ES-I3 (cell line): ENCODE data around the gene L3MBTL1.
"Not testable (repeated sequence)": the region's sequence is repeated elsewhere in the genome, so short reads cannot be mapped to it uniquely, and the experiment has no call there.

Experiments used
- H3K36me3 ChIP-seq: 2 replicates; pipeline ENCODE4 v1.6.1; 2013; ENCODE audit warnings: mild to moderate bottlenecking, low read length, control low read depth, moderate library complexity; ENCODE audit not compliant: insufficient read depth
- H3K4me1 ChIP-seq: 2 replicates; pipeline ENCODE4 v1.6.1; 2013; ENCODE audit warnings: mild to moderate bottlenecking, control low read depth, low read length; ENCODE audit not compliant: insufficient read depth
- H3K9ac ChIP-seq: 2 replicates; pipeline ENCODE4 v1.6.1; 2013; ENCODE audit warnings: low read depth, mild to moderate bottlenecking, low read length, moderate library complexity
- H3K9me3 ChIP-seq: 2 replicates; pipeline ENCODE4 v1.6.1; 2013; ENCODE audit warnings: mild to moderate bottlenecking, low read length, moderate library complexity; ENCODE audit not compliant: control insufficient read depth, insufficient read depth

L3MBTL1 gene

GRCh38 chr20:43473381-43473704, 34.2 kb upstream of the L3MBTL1 start:
- H3K9me3 ChIP-seq = no peaks in the 10 kb centered on the region
- no peaks in the 10 kb centered on the region for H3K4me1 ChIP-seq
- H3K9ac ChIP-seq = no peak overlapping the region
- no peaks in the 10 kb centered on the region for H3K36me3 ChIP-seq

DNA sequence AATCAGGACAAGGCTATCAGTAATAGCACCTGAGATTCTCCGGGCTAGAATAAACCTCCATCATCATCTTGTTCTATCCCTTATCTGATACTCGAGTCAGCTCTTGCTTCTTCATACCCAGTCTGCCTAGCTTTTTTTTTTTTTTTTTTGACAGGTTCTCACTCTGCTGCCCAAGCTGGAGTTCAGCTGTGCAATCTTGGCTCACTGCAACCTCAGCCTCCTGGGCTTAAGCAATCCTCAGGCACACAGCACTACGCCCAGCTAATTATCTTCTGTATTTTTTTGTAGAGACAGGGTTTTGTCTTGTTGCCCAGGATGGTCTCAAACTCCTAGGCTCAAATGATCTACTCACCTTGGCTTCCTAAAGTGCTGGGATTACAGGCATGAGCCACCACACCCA, 30.3 kb upstream of the L3MBTL1 start:
- no peaks in the 10 kb centered on the region for H3K9me3 ChIP-seq
- no peaks in the 10 kb centered on the region for H3K4me1 ChIP-seq
- H3K36me3 ChIP-seq = no peaks in the 10 kb centered on the region
- no peak overlapping the region for H3K9ac ChIP-seq

- no peak overlapping the region for H3K9ac ChIP-seq
- no peaks in the 10 kb centered on the region for H3K4me1 ChIP-seq
- H3K36me3 ChIP-seq = no peaks in the 10 kb centered on the region
- H3K9me3 ChIP-seq = no peaks in the 10 kb centered on the region
These were observed 29.9 kb upstream of the L3MBTL1 start for GRCh38 chr20:43477619-43478018.

DNA sequence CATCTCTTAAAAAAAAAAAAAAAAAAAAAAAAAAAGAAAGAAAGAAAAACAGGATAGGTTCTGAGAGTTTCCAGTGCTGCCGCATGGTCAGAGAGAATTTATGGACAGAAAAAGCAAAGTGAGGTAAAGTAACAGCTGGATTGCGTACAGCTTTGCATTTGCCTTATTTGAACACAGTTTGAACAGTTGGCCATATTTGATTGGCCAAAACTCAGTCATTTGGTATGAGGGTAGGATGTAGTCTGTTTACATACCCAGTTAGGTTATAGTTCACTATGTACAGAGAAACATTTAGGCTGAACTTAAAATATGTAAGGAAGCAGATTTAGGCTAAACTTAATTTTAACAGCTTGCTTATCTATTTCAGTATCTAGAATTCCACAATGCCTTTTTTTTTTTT, 17.5 kb upstream of the L3MBTL1 start:
- Histone ChIP-seq H3K4me1 (no peaks in the 10 kb centered on the region), H3K36me3 (no peaks in the 10 kb centered on the region)

DNA sequence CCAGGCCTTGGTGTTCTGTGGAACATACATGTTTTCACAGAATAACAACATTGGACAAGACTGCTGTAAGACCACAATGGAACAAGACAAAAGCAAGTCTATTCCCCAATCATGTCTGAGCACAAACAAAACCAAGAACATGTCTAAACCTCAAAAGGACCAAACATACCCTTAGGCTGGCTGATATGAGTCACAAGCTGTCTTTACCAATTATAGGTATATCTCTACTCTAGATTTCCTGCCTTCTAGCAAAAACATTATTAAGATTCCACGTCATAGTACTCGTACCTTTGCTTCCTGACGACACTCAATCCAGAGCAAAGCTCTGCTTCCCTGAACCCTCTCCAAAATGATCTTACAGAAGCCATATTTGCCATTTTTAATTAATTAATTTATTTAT, 15.4 kb upstream of the L3MBTL1 start:
- Histone ChIP-seq H3K36me3 (no peaks in the 10 kb centered on the region), H3K9me3 (peaks cover 3% of the 10 kb centered on the region), H3K4me1 (no peaks in the 10 kb centered on the region), H3K9ac (no peak overlapping the region)

More for the DNA sequence above, 17.5 kb upstream of the L3MBTL1 start:
- no peak overlapping the region for H3K9ac ChIP-seq
- H3K9me3 ChIP-seq = no peaks in the 10 kb centered on the region; the same call in 1 of the 2 replicates

- peaks cover 3% of the 10 kb centered on the region for H3K9me3 ChIP-seq
- no peaks in the 10 kb centered on the region for H3K36me3 ChIP-seq
- H3K4me1 ChIP-seq = no peaks in the 10 kb centered on the region
- H3K9ac ChIP-seq = no peak overlapping the region
These were observed 12.1 kb upstream of the L3MBTL1 start for GRCh38 chr20:43495388-43495787.

DNA sequence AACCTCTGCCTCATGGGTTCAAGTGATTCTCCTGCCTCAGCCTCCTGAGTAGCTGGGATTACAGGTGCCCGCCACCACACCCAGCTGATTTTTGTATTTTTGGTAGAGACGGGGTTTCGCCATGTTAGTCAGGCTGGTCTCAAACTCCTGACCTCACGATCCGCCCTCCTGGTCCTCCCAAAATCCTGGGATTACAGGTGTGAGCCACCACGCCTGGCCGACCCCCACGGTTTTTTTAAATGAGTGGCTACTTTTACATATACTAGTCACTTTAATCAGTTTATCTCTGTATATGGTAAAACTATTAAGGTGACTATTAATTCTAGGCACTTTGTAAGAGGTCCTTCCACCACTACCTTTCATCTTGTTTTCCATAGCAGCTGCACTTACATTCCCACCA, 5.5 kb upstream of the L3MBTL1 start:
- not testable (repeated sequence) for H3K4me1 ChIP-seq, H3K36me3 ChIP-seq, H3K9ac ChIP-seq, H3K9me3 ChIP-seq

- Histone ChIP-seq H3K36me3 (no peaks in the 10 kb centered on the region), H3K4me1 (peaks cover 4% of the 10 kb centered on the region; the same call in 1 of the 2 replicates), H3K9me3 (no peaks in the 10 kb centered on the region)
These were observed 1.3 kb upstream of the L3MBTL1 start for GRCh38 chr20:43506238-43506637.

DNA sequence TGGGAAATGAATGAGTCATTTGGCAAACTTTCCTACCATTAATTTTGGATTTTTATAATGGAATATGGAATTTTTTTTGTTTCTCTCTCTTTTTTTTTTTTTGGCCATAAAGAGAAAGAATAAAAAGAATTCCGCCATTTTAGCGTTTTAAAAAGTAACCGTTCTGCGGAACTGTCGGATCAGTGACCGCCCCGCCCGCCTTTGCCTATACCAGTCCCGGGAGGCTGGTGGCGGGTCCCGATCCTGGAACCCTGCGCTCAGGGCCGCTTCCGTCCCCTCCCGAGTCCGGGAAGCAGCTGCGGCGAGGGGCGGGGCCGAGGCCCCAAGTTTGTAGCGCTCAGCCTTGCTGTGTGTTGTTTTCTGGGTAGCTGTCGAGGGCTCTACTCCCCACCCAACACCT, 609 bp downstream of the L3MBTL1 start:
- Histone ChIP-seq H3K36me3 (no peaks in the 10 kb centered on the region), H3K9ac (peak overlapping the region; percentile 91), H3K9me3 (no peaks in the 10 kb centered on the region), H3K4me1 (peaks cover 4% of the 10 kb centered on the region; the same call in 1 of the 2 replicates)

More at GRCh38 chr20:43506238-43506637, 1.3 kb upstream of the L3MBTL1 start:
- H3K9ac ChIP-seq = no peak overlapping the region

- no peaks in the 10 kb centered on the region for H3K36me3 ChIP-seq
- peak overlapping the region; percentile 91; the same call in 1 of the 2 replicates for H3K9ac ChIP-seq
- peaks cover 4% of the 10 kb centered on the region; the same call in 1 of the 2 replicates for H3K4me1 ChIP-seq
- no peaks in the 10 kb centered on the region for H3K9me3 ChIP-seq
These were observed 1.1 kb downstream of the L3MBTL1 start for GRCh38 chr20:43508604-43509040.

DNA sequence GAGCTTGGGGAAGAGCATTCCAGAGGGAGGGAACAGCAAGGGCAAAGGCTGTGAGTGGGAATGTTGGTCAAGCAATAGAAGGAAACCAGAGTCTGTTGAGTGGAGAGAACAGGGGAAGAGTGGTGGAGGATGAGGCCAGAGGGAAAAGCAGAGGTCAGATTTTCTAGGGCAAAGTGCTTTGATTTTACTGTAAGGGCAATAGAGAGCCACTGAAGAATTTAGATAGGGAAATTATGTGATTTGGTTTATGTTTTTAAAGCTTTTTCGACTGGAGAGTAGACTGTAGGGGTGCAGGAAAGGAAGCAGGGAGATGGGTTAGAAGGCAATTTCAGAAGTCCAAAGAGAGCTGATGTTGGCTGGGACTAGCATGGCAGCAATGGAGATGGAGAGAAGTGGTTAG, 4.4 kb downstream of the L3MBTL1 start:
- no peaks in the 10 kb centered on the region for H3K36me3 ChIP-seq
- H3K9me3 ChIP-seq = no peaks in the 10 kb centered on the region
- peaks cover 4% of the 10 kb centered on the region; the same call in 1 of the 2 replicates for H3K4me1 ChIP-seq
- H3K9ac ChIP-seq = no peak overlapping the region

GRCh38 chr20:43513372-43513930, 6.0 kb downstream of the L3MBTL1 start:
- H3K9me3 ChIP-seq = no peaks in the 10 kb centered on the region
- H3K9ac ChIP-seq = peak overlapping the region; percentile 52
- peaks cover 4% of the 10 kb centered on the region; the same call in 1 of the 2 replicates for H3K4me1 ChIP-seq
- peaks cover 3% of the 10 kb centered on the region; the same call in 1 of the 2 replicates for H3K36me3 ChIP-seq

- Histone ChIP-seq H3K4me1 (peaks cover under 1% of the 10 kb centered on the region; the same call in 1 of the 2 replicates), H3K9me3 (no peaks in the 10 kb centered on the region), H3K9ac (peak overlapping the region; percentile 55), H3K36me3 (peaks cover 3% of the 10 kb centered on the region; the same call in 1 of the 2 replicates)
These were observed 6.6 kb downstream of the L3MBTL1 start for GRCh38 chr20:43513931-43514647.

- H3K4me1 ChIP-seq = no peaks in the 10 kb centered on the region
- H3K9me3 ChIP-seq = no peaks in the 10 kb centered on the region
- peak overlapping the region; percentile 55; the same call in 1 of the 2 replicates for H3K9ac ChIP-seq
- peaks cover 3% of the 10 kb centered on the region; the same call in 1 of the 2 replicates for H3K36me3 ChIP-seq
These were observed 7.1 kb downstream of the L3MBTL1 start for GRCh38 chr20:43514648-43514999.

- H3K36me3 ChIP-seq = peaks cover 3% of the 10 kb centered on the region; the same call in 1 of the 2 replicates
- no peaks in the 10 kb centered on the region for H3K4me1 ChIP-seq
- no peaks in the 10 kb centered on the region for H3K9me3 ChIP-seq
- peak overlapping the region; percentile 55; the same call in 1 of the 2 replicates for H3K9ac ChIP-seq
These were observed 8.1 kb downstream of the L3MBTL1 start for GRCh38 chr20:43515628-43516027.
